ENCODE data around the gene CCDC57. TPM values are rescaled to one million over a fixed set of nuclear protein-coding genes. Genes with fewer than 3 reads are reported as not detected.

Gene CCDC57
- total RNA-seq, 6 experiments from 2014 or later, result 10.1 to 37.4 (median 17.2) TPM

DNA sequence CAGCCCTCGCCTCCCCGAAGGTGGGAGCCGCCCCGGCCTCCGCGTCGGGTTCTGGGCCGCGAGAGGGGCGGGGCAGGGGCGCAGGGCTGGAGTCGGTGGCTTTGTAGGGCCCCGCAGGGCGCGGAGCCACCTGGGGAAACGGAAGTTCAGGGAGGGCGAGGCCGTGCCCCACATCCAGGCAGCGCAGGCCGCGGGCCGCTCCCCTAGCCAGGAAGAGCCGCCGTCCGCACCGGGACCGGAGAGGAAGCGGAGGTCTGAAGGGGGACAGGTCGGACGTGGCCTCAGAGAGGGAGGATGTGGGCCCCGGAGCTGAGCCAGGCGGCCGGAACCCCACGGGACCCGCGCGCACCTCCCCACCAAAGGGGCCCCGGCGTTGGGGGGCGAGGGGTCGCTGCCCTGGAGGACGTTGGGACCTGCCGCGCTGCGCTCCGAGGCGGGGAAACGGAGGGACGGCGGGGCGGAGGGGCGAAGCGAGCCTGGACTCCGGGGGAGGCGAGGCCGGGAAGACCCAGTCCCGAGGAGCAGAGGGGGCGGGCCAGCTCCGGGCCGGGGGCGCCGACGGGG is 15.7 kb upstream of the CCDC57 start:
- TF ChIP-seq POLR2A (IDR thresholded peaks at IDR 0.05), result no peak
- TF ChIP-seq, protein P1, sequence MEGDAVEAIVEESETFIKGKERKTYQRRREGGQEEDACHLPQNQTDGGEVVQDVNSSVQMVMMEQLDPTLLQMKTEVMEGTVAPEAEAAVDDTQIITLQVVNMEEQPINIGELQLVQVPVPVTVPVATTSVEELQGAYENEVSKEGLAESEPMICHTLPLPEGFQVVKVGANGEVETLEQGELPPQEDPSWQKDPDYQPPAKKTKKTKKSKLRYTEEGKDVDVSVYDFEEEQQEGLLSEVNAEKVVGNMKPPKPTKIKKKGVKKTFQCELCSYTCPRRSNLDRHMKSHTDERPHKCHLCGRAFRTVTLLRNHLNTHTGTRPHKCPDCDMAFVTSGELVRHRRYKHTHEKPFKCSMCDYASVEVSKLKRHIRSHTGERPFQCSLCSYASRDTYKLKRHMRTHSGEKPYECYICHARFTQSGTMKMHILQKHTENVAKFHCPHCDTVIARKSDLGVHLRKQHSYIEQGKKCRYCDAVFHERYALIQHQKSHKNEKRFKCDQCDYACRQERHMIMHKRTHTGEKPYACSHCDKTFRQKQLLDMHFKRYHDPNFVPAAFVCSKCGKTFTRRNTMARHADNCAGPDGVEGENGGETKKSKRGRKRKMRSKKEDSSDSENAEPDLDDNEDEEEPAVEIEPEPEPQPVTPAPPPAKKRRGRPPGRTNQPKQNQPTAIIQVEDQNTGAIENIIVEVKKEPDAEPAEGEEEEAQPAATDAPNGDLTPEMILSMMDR (IDR thresholded peaks at IDR 0.05), result no peak
- Histone ChIP-seq H3K4me3 (peak overlapping the region; percentile 25 to 52 (median 39)), H3K4me1 (peaks cover 0 to 14% (median 3%) of the 10 kb centered on the region in 4 donors), H3K36me3 (no peaks in the 10 kb centered on the region), H3K27me3 (no peaks in the 10 kb centered on the region), H3K27ac (peak overlapping the region; percentile 64 to 95 (median 87)), H3K9me3 (no peaks in the 10 kb centered on the region)
- WGBS (ENCODE audit: insufficient coverage, low coverage, low lambda C conversion rate, missing lambda C conversion rate), result no CpG with 5 or more reads among the region's 63 CpGs
- peak in 2 of 3 donors; percentile 69 to 75 for DNase-seq
- ATAC-seq, result peak; percentile 0 to 3 (median 2)
- intact Hi-C loops (cut with DNase I), result no loop called here

DNA sequence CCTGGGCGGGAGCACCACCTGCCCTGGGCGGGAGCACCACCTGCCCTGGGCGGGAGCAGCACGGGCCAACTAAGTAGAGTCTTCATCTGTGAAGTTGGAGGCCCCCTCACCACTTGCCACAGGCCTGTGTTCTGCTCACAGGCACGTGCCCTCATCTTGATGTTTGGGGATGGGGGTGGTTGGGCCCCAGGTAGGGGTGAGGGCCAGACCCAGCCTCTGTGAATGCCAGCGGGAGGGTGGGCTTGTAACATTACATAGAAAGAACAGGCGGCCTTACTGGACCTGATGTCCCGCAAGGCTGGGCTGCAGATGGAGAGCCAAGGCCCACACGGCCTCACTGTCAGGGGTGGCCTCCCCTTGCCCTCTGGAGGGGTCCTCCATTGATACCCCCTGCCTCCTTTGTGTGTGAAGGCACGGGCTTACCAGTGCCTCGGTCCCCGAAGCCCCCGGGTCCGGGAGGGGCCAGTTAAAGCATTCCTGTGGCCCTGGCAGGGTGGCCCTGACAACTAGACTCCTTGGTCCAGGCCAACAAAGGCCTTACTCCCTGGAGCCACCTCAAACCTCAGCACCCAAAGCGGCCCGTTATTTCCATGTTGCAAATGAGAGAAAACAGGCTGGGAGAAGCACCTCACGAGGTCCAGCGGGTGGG is 15.1 kb upstream of the CCDC57 start:
- peaks cover 0 to 14% (median 3%) of the 10 kb centered on the region in 4 donors for H3K4me1 ChIP-seq
- ATAC-seq, result no peak
- TF ChIP-seq, protein P1 (IDR thresholded peaks at IDR 0.05), result no peak
- no peak for TF ChIP-seq POLR2A (IDR thresholded peaks at IDR 0.05)
- 78% methylated on average over 4 of the region's 18 CpGs for WGBS (ENCODE audit: insufficient coverage, low coverage, low lambda C conversion rate, missing lambda C conversion rate)
- DNase-seq, result no peak
- peak overlapping the region; percentile 25 to 52 (median 39) for H3K4me3 ChIP-seq
- H3K27me3 ChIP-seq, result no peaks in the 10 kb centered on the region
- no peaks in the 10 kb centered on the region for H3K9me3 ChIP-seq
- H3K36me3 ChIP-seq, result no peaks in the 10 kb centered on the region
- peak overlapping the region; percentile 64 to 95 (median 87) for H3K27ac ChIP-seq
- intact Hi-C loops (cut with DNase I), result no loop called here

DNA sequence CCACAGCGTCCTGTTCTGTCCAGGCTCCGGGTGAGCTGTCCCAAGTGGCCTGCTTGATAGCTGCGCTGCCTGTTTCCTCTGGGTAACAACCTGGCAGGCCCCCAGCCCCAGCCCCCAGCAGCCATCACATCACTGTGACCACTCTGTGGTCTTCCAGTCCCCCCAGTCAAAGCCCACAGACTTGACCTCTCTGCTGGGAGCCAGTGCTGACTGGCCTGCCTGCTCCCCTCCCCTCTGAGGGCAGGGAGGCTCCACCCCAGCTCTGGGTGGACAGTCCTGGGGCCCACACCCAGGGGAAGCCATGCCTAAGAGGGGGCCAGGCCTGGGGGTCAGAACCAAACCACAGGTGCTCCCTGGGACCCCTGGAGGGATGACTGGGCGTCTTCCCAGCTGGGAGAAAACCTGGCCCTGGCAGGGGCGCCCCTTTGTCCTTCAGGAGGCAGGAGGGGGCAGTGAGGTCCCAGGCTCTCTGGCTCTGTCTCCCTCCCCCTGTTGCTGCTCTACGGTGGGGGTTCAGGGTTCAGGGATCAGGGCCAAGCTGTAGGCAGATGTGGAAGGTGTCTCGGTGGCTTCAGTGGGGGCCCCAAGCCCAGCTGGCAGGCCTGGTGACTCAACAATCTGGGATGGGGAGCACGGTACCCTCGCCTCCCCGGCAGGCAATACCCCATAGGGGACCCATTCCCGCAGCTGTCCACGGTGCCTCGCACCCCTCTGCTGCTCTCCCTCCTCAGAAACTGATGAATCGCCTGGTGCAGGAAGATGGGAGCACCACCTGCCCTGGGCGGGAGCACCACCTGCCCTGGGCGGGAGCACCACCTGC is 14.4 kb upstream of the CCDC57 start:
- Histone ChIP-seq H3K4me1 (peaks cover 0 to 14% (median 3%) of the 10 kb centered on the region in 4 donors), H3K4me3 (no peak overlapping the region)
- WGBS (ENCODE audit: insufficient coverage, low coverage, low lambda C conversion rate, missing lambda C conversion rate), result 100% methylated on average over 2 of the region's 16 CpGs

DNA sequence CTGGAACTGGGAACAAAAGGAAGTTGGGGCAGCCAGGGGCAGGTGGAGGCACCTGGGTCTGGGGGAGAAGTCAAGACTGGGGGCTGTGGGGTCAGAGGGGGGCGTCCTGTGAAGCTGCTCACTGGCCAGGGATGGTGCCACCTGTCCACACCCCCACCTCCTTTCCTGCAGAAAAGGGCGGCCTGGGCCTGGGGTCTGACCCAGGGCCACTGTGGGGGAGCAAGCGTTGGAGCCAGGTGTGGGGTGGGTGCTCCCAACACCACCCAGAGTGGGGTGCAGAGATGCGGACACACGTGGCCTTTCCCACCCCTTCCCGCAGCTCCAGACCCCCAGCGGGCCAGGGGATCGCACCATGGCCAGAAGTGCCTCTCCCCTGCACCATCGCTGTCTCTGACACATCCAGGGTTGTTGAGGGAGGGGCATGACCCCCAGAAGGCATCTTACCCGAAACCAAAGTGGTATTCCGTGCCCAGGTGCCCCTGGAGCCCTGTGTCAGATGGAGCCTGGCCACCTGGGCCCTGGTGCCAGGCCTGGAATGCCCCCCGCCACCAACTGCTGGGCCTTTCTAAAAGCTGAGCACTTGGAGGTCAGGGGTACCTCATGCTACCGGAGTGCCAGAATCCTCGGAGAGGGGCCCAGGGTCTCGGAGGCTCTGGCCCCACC is 13.6 kb upstream of the CCDC57 start:
- intact Hi-C loops (cut with DNase I), result no loop called here
- no CpG with 5 or more reads among the region's 15 CpGs for WGBS (ENCODE audit: insufficient coverage, low coverage, low lambda C conversion rate, missing lambda C conversion rate)
- ATAC-seq, result no peak
- no peak for DNase-seq
- H3K36me3 ChIP-seq, result no peaks in the 10 kb centered on the region
- no peaks in the 10 kb centered on the region for H3K9me3 ChIP-seq
- no peak overlapping the region for H3K27ac ChIP-seq
- peaks cover 0 to 9% (median under 1%) of the 10 kb centered on the region in 4 donors for H3K4me1 ChIP-seq
- no peak overlapping the region for H3K4me3 ChIP-seq
- TF ChIP-seq, protein P1 (IDR thresholded peaks at IDR 0.05), result no peak
- no peak for TF ChIP-seq POLR2A (IDR thresholded peaks at IDR 0.05)
- H3K27me3 ChIP-seq, result no peaks in the 10 kb centered on the region

More for the DNA sequence above, 14.4 kb upstream of the CCDC57 start:
- Histone ChIP-seq H3K9me3 (no peaks in the 10 kb centered on the region), H3K27me3 (no peaks in the 10 kb centered on the region), H3K27ac (no peak overlapping the region), H3K36me3 (no peaks in the 10 kb centered on the region)
- DNase-seq, result no peak
- intact Hi-C loops (cut with DNase I), result no loop called here
- ATAC-seq, result no peak
- TF ChIP-seq, protein P1 (IDR thresholded peaks at IDR 0.05), result no peak
- no peak for TF ChIP-seq POLR2A (IDR thresholded peaks at IDR 0.05)

Data from right lobe of liver (tissue), 6 donors.